Type B pancreatic cell (in vitro differentiated cells): ENCODE data around the gene PGR. TPM values are rescaled to one million over a fixed set of nuclear protein-coding genes. Genes with fewer than 3 reads are reported as not detected.

ENCODE experiments used
- DNase-seq: peaks from one replicate; pipeline ENCODE4 v3.0.0; 2021; ENCODE audit warnings: mixed read lengths; ENCODE audit not compliant: unreplicated experiment; ENCODE audit errors: extremely low spot score
- H3K27ac Mint-ChIP-seq: 2 replicates; pipeline ENCODE4 v1.8.0; 2021; ENCODE audit warnings: mild to moderate bottlenecking, mixed read lengths
- H3K27me3 Mint-ChIP-seq: 2 replicates; pipeline ENCODE4 v1.8.0; 2021; ENCODE audit warnings: mixed read lengths
- H3K36me3 Mint-ChIP-seq: 2 replicates; pipeline ENCODE4 v1.8.0; 2021; ENCODE audit warnings: mixed read lengths
- H3K4me1 Mint-ChIP-seq: one replicate; pipeline ENCODE4 v1.8.0; 2021; ENCODE audit warnings: mixed read lengths; ENCODE audit not compliant: unreplicated experiment
- H3K4me3 Mint-ChIP-seq: 2 replicates; pipeline ENCODE4 v1.8.0; 2021; ENCODE audit warnings: mild to moderate bottlenecking, mixed read lengths
- H3K9me3 Mint-ChIP-seq: 2 replicates; pipeline ENCODE4 v1.8.0; 2021; ENCODE audit warnings: mixed read lengths
- CTCF ChIP-seq: fragments of 200-600 bp; sonication (generic); conservative IDR thresholded peaks from 2 replicates; pipeline ENCODE4 v1.5.0; 2021; ENCODE audit warnings: antibody characterized with exemption, mild to moderate bottlenecking
- long read RNA-seq: library from polyadenylated mRNA; unstranded; transcript quantifications from one replicate; pipeline ENCODE4 v2.0.0, GENCODE V29; 2020
- total RNA-seq: library from RNA; stranded (reverse); gene quantifications from 2 replicates; pipeline ENCODE4 v1.2.1, GENCODE V29; 2021; ENCODE audit warnings: low replicate concordance

Gene PGR
- 0.29 and 0.64 TPM in 2 replicates for total RNA-seq
- long read RNA-seq, partial matches to known transcripts = 0 of 1 reads
- long read RNA-seq, other reads (novel, unspliced or antisense) = 0 of 1 reads

GRCh38 chr11:101129203-101129943 lies at the start of gene PGR:
TSS of gene PGR (minus strand) at chr11:101129813. CDS start at chr11:101129070, 743 bp downstream.
- Mint-ChIP-seq H3K27ac (no peak within 1 kb of the TSS), H3K27me3 (peaks cover 87% of the 10 kb centered on the region), H3K4me1 (peaks cover 3% of the 10 kb centered on the region), H3K9me3 (no peaks in the 10 kb centered on the region), H3K4me3 (peak within 1 kb of the TSS; percentile 81), H3K36me3 (no peaks in the 10 kb centered on the region)
- DNase-seq = no peak
- no peak for TF ChIP-seq CTCF

- H3K4me3 Mint-ChIP-seq = no peak overlapping the region
- H3K27ac Mint-ChIP-seq = no peak overlapping the region
- peaks cover 2% of the 10 kb centered on the region for H3K27me3 Mint-ChIP-seq
- H3K9me3 Mint-ChIP-seq = no peaks in the 10 kb centered on the region
- DNase-seq = no peak
- TF ChIP-seq CTCF = no peak
- no peaks in the 10 kb centered on the region for H3K36me3 Mint-ChIP-seq
- no peaks in the 10 kb centered on the region for H3K4me1 Mint-ChIP-seq
Measured at GRCh38 chr11:101176381-101176780, 46.8 kb upstream of the PGR start.

- no peak for DNase-seq
- Mint-ChIP-seq H3K27me3 (peaks cover 8% of the 10 kb centered on the region), H3K36me3 (no peaks in the 10 kb centered on the region), H3K4me1 (no peaks in the 10 kb centered on the region), H3K4me3 (no peak overlapping the region), H3K9me3 (no peaks in the 10 kb centered on the region), H3K27ac (no peak overlapping the region)
- no peak for TF ChIP-seq CTCF
Measured at GRCh38 chr11:101169944-101170343, 40.3 kb upstream of the PGR start.

- H3K4me3 Mint-ChIP-seq = no peak overlapping the region
- peaks cover 5% of the 10 kb centered on the region for H3K27me3 Mint-ChIP-seq
- H3K27ac Mint-ChIP-seq = no peak overlapping the region
- H3K9me3 Mint-ChIP-seq = no peaks in the 10 kb centered on the region
- DNase-seq = no peak
- H3K36me3 Mint-ChIP-seq = no peaks in the 10 kb centered on the region
- TF ChIP-seq CTCF = no peak
- no peaks in the 10 kb centered on the region for H3K4me1 Mint-ChIP-seq
Measured at GRCh38 chr11:101166038-101166437, 36.4 kb upstream of the PGR start.

- Mint-ChIP-seq H3K27ac (no peak overlapping the region), H3K4me3 (no peak overlapping the region)
Measured at GRCh38 chr11:101158119-101158518, 28.5 kb upstream of the PGR start.

More at GRCh38 chr11:101158119-101158518, 28.5 kb upstream of the PGR start:
- Mint-ChIP-seq H3K4me1 (no peaks in the 10 kb centered on the region), H3K36me3 (no peaks in the 10 kb centered on the region), H3K27me3 (peaks cover 9% of the 10 kb centered on the region), H3K9me3 (peaks cover 10% of the 10 kb centered on the region)
- no peak for DNase-seq
- TF ChIP-seq CTCF = no peak
